H1 (cell line): ENCODE data around the gene ALOX5. TPM values are rescaled to one million over a fixed set of nuclear protein-coding genes. Genes with fewer than 3 reads are reported as not detected.

Experiments
- CHD7 ChIP-seq: fragments of 300-600 bp; sonication (generic); IDR thresholded peaks from 2 replicates; pipeline ENCODE4 v1.7.1; 2012; ENCODE audit warnings: low read length, moderate library complexity, mild to moderate bottlenecking, inconsistent platforms; ENCODE audit not compliant: insufficient replicate concordance
- FOSL1 ChIP-seq: IDR thresholded peaks from 2 replicates; pipeline ENCODE4 v1.6.1; 2011; ENCODE audit warnings: mild to moderate bottlenecking, low read depth, low read length, moderate library complexity; ENCODE audit not compliant: insufficient read depth
- GTF2F1 ChIP-seq: IDR thresholded peaks from 2 replicates; pipeline ENCODE4 v1.6.1; 2012; ENCODE audit warnings: low read depth, low read length, improper control_type of control experiment, borderline replicate concordance
- JUN ChIP-seq: IDR thresholded peaks from 2 replicates; pipeline ENCODE4 v1.6.1; 2011; ENCODE audit warnings: low read depth, mild to moderate bottlenecking, improper control_type of control experiment, low read length
- KDM5A ChIP-seq: fragments of 200-600 bp; IDR thresholded peaks from 2 replicates; pipeline ENCODE4 v1.7.1; 2012; ENCODE audit warnings: mild to moderate bottlenecking, low read length, inconsistent platforms, mixed read lengths
- MAFK ChIP-seq: IDR thresholded peaks from 2 replicates; pipeline ENCODE4 v1.6.1; 2012; ENCODE audit warnings: low read depth, mild to moderate bottlenecking, improper control_type of control experiment, low read length
- SIX5 ChIP-seq: IDR thresholded peaks from 2 replicates; pipeline ENCODE4 v1.6.1; 2011; ENCODE audit warnings: mild to moderate bottlenecking, low read depth, low read length
- SP2 ChIP-seq: IDR thresholded peaks from 2 replicates; pipeline ENCODE4 v1.6.1; 2012; ENCODE audit warnings: mild to moderate bottlenecking, low read length, inconsistent platforms
- SP4 ChIP-seq: IDR thresholded peaks from 2 replicates; pipeline ENCODE4 v1.6.1; 2012; ENCODE audit warnings: low read length, inconsistent platforms
- TEAD4 ChIP-seq: IDR thresholded peaks from 2 replicates; pipeline ENCODE4 v1.6.1; 2012; ENCODE audit warnings: low read depth, low read length, inconsistent platforms, mixed read lengths
- USF2 ChIP-seq: IDR thresholded peaks from 2 replicates; pipeline ENCODE4 v1.6.1; 2011; ENCODE audit warnings: low read length, improper control_type of control experiment
- YY1 ChIP-seq: IDR thresholded peaks from 2 replicates; pipeline ENCODE4 v1.6.1; 2011; ENCODE audit warnings: low read depth, mild to moderate bottlenecking, low read length
- polyA plus RNA-seq, 7 experiments: library from polyadenylated mRNA; depleted of rRNA in 3 of 7; stranded (reverse) in 5 of 7; unstranded in 2 of 7; fragments of >200 nt in 5 of 7; fragments of 200-250 nt in 2 of 7; gene quantifications; 1 replicate in 5 of 7; 2 replicates in 1 of 7; 4 replicates in 1 of 7; pipeline versions ENCODE4 v1.2.1 to v1.2.3, GENCODE V29; 2011 to 2013; ENCODE audit warnings: missing spikeins in 2 of 7, mixed read lengths in 2 of 7
- total RNA-seq: library from RNA; stranded (reverse); fragmentation: NEBNext Ultra II Directional; extraction: Animal tissue kit (Norgen Biotek cat#: 25700); gene quantifications from 2 replicates; pipeline ENCODE4 v1.2.1, GENCODE V29; 2021

Gene ALOX5
- total and polyA plus RNA-seq, 2 of the 8 experiments (the other 6 are each of a cell fraction or from before 2014, with no cell fraction given) = 1.6 to 3.8 TPM

- TF ChIP-seq CHD7 = no peak
- no peak for TF ChIP-seq SP4
- no peak for TF ChIP-seq JUN
- no peak for TF ChIP-seq KDM5A
- no peak for TF ChIP-seq SIX5
- TF ChIP-seq USF2 = no peak
- no peak for TF ChIP-seq SP2
- TF ChIP-seq MAFK = no peak
- no peak for TF ChIP-seq GTF2F1
- no peak for TF ChIP-seq FOSL1
- no peak for TF ChIP-seq TEAD4
- TF ChIP-seq YY1 = no peak
Measured at GRCh38 chr10:45471059-45471458, 97.0 kb downstream of the ALOX5 start (continued).
